HL-60 (cell line): ENCODE results near the gene SCYGR3.
A peak's percentile ranks its signal among the peaks of the same experiment; 100 is the strongest.

Experiments
- DNase-seq, 2 experiments: peaks; one replicate each; pipeline ENCODE4 v3.0.0-alpha.2; 2010 to 2020; ENCODE audit warnings: low read depth in 1 of 2, low spot score in 1 of 2
- H3K27ac ChIP-seq: fragments of 250-450 bp; sonication (Bioruptor Pico); replicated peaks from 2 replicates; pipeline ENCODE4 v1.5.1; 2020; ENCODE audit warnings: mild to moderate bottlenecking, moderate library complexity
- H3K27me3 ChIP-seq: fragments of 250-450 bp; sonication (Bioruptor Pico); 2 replicates; pipeline ENCODE4 v1.5.1; 2021; ENCODE audit warnings: mild to moderate bottlenecking, moderate library complexity; ENCODE audit not compliant: insufficient read depth, poor library complexity, severe bottlenecking
- H3K4me3 ChIP-seq: replicated peaks from 2 replicates; pipeline ENCODE4 v1.5.1; 2011; ENCODE audit warnings: mild to moderate bottlenecking, control low read depth, low read length; ENCODE audit not compliant: insufficient read depth
- GABPA ChIP-seq: IDR thresholded peaks from 2 replicates; pipeline ENCODE4 v1.6.1; 2012; ENCODE audit warnings: low read depth
- POLR2AphosphoS5 ChIP-seq: IDR thresholded peaks from 2 replicates; pipeline ENCODE4 v1.6.1; 2012; ENCODE audit warnings: low read depth
- SPI1 ChIP-seq: IDR thresholded peaks from 2 replicates; pipeline ENCODE4 v1.6.1; 2012; ENCODE audit warnings: low read depth, mild to moderate bottlenecking, borderline replicate concordance
- TF ChIP-seq, protein P1 (sequence below): IDR thresholded peaks from one replicate; pipeline ENCODE4 v1.5.1; 2011; ENCODE audit warnings: low read length, control low read depth, inconsistent platforms; ENCODE audit not compliant: insufficient read depth
- TF ChIP-seq, protein P2 (sequence below): IDR thresholded peaks from 2 replicates; pipeline ENCODE4 v1.6.1; 2012; ENCODE audit warnings: low read depth; ENCODE audit not compliant: insufficient replicate concordance

SCYGR3 gene

DNA sequence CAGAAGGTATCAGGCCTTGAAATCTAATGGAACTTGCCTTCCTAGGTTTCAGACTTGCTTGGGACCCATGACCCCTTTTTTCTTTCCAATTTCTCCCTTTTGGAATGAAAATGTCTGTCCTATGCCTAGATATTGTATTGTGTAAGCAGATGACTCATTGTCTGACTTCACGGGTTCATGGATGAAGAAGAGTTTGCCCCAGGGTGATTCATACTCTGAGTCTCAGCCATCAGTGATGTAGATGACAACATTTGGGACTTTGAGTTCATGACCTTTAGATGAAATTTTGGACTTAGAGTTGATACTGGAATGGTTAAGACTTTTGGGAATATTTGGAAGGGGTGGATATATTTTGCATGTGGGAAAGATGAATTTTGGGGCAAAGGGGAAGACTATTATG, 40.8 kb upstream of the SCYGR3 start:
- TF ChIP-seq, protein P1, sequence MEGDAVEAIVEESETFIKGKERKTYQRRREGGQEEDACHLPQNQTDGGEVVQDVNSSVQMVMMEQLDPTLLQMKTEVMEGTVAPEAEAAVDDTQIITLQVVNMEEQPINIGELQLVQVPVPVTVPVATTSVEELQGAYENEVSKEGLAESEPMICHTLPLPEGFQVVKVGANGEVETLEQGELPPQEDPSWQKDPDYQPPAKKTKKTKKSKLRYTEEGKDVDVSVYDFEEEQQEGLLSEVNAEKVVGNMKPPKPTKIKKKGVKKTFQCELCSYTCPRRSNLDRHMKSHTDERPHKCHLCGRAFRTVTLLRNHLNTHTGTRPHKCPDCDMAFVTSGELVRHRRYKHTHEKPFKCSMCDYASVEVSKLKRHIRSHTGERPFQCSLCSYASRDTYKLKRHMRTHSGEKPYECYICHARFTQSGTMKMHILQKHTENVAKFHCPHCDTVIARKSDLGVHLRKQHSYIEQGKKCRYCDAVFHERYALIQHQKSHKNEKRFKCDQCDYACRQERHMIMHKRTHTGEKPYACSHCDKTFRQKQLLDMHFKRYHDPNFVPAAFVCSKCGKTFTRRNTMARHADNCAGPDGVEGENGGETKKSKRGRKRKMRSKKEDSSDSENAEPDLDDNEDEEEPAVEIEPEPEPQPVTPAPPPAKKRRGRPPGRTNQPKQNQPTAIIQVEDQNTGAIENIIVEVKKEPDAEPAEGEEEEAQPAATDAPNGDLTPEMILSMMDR = no peak
- TF ChIP-seq, protein P2, sequence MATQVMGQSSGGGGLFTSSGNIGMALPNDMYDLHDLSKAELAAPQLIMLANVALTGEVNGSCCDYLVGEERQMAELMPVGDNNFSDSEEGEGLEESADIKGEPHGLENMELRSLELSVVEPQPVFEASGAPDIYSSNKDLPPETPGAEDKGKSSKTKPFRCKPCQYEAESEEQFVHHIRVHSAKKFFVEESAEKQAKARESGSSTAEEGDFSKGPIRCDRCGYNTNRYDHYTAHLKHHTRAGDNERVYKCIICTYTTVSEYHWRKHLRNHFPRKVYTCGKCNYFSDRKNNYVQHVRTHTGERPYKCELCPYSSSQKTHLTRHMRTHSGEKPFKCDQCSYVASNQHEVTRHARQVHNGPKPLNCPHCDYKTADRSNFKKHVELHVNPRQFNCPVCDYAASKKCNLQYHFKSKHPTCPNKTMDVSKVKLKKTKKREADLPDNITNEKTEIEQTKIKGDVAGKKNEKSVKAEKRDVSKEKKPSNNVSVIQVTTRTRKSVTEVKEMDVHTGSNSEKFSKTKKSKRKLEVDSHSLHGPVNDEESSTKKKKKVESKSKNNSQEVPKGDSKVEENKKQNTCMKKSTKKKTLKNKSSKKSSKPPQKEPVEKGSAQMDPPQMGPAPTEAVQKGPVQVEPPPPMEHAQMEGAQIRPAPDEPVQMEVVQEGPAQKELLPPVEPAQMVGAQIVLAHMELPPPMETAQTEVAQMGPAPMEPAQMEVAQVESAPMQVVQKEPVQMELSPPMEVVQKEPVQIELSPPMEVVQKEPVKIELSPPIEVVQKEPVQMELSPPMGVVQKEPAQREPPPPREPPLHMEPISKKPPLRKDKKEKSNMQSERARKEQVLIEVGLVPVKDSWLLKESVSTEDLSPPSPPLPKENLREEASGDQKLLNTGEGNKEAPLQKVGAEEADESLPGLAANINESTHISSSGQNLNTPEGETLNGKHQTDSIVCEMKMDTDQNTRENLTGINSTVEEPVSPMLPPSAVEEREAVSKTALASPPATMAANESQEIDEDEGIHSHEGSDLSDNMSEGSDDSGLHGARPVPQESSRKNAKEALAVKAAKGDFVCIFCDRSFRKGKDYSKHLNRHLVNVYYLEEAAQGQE = no peak
- no peak for TF ChIP-seq SPI1
- TF ChIP-seq POLR2AphosphoS5 = no peak
- no peak for TF ChIP-seq GABPA
- peak in 1 of 2 experiments; percentile 30 for DNase-seq
- H3K27ac ChIP-seq = no peak overlapping the region
- peaks cover 2% of the 10 kb centered on the region for H3K27me3 ChIP-seq
- no peak overlapping the region for H3K4me3 ChIP-seq

DNA sequence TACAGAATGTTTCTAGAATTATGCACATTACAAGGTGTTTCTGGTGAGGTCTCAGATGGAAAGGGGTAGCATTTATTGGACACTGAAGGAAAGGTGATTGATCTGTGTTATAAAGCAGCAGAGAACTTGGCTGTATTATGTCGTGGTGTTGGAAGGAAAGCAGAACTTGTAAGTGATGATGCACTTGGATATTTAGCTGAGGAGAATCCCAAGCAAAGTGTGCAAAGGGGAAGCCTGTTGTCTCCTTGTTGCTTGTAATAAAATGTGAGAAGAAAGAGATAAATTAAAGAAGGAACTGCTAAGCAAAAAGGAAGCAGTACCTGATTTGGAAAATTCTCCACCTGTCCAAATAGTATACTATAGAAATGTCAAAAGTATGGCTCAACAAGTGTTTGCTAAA, 39.8 kb upstream of the SCYGR3 start:
- Histone ChIP-seq H3K4me3 (no peak overlapping the region), H3K27ac (no peak overlapping the region), H3K27me3 (peaks cover 5% of the 10 kb centered on the region)
- TF ChIP-seq POLR2AphosphoS5 (no peak), SPI1 (no peak), GABPA (no peak)
- TF ChIP-seq, protein P1 = no peak
- TF ChIP-seq, protein P2 = no peak
- no peak for DNase-seq

DNA sequence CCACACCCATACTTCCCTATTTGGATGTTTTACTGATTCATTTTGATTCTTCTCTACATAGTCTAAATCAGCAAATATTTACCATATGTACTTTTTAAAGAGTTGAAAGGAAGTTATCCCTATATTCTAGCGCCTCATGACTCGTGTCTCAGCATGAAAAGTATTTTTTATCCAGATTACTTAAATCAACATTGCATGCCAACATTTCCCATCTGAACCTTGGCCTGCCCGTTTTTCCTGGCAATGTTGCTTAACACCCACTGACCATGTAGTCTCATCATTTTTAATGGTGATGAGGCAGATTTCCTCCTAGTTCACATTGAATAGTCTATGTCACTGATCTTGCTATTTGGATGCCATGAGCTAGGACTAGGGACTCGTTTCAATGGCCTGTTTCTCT, 38.8 kb upstream of the SCYGR3 start:
- no peak for DNase-seq
- TF ChIP-seq POLR2AphosphoS5 = no peak
- TF ChIP-seq SPI1 = no peak
- TF ChIP-seq, protein P2 = no peak
- no peak for TF ChIP-seq GABPA
- TF ChIP-seq, protein P1 = no peak
- Histone ChIP-seq H3K4me3 (no peak overlapping the region), H3K27me3 (peaks cover 5% of the 10 kb centered on the region), H3K27ac (no peak overlapping the region)
